ENCODE data around the gene PRIMPOL. TPM values are rescaled to one million over a fixed set of nuclear protein-coding genes. Genes with fewer than 3 reads are reported as not detected.

PRIMPOL gene
- total RNA-seq, 1 experiment from 2014 or later, result 9.4 TPM

- no peak for ATAC-seq
- POLR2A ChIA-PET (ENCODE audit: unreplicated experiment), result no interaction called here
- Histone ChIP-seq H3F3A (ENCODE audit: low read length, unreplicated experiment) (no peaks in the 10 kb centered on the region), H4K20me1 (ENCODE audit: low read length) (no peaks in the 10 kb centered on the region), H3K9ac (ENCODE audit: low read length) (no peak overlapping the region), H3K4me2 (ENCODE audit: low read length) (no peak overlapping the region), H3K27ac (ENCODE audit: low read length) (no peak overlapping the region), H3K79me2 (ENCODE audit: low read length) (peaks cover 85% of the 10 kb centered on the region), H3K36me3 (ENCODE audit: low read depth, low read length) (no peaks in the 10 kb centered on the region; the same call in 1 of the 2 replicates), H3K27me3 (ENCODE audit: low read length) (no peaks in the 10 kb centered on the region), H2AFZ (ENCODE audit: low read length) (no peak overlapping the region), H3K4me1 (ENCODE audit: insufficient read depth, low read length) (peaks cover 10% of the 10 kb centered on the region), H3K4me3 (ENCODE audit: low read length) (no peak overlapping the region), H3K9me3 (ENCODE audit: low read length) (no peaks in the 10 kb centered on the region), H3K9me2 (replicated peaks; ENCODE audit: low read length) (no peaks in the 10 kb centered on the region)
- no peak for DNase-seq
- no peak for TF ChIP-seq CTCF (conservative IDR thresholded peaks at IDR 0.05; ENCODE audit: low read depth, low read length)
- TF ChIP-seq EZH2phosphoT487 (IDR thresholded peaks at IDR 0.05; ENCODE audit: borderline replicate concordance, low read length), result no peak
- TF ChIP-seq EZH2 (IDR thresholded peaks at IDR 0.05; ENCODE audit: low read length, unreplicated experiment), result no peak
- intact Hi-C loops (cut with micrococcal nuclease), result loop anchor here (10.0 kb wide), 1 partner anchor 239 kb away; no protein-coding TSS in a partner anchor
- CTCF ChIA-PET, result no interaction called here
- BruUV-seq (replicated peaks), result no TSS peak
These were observed 5.8 kb upstream of the PRIMPOL start for GRCh38 chr4:184643731-184644130.

- no peak for DNase-seq
- Histone ChIP-seq H3K4me1 (ENCODE audit: insufficient read depth, low read length) (peaks cover 11% of the 10 kb centered on the region), H3K36me3 (ENCODE audit: low read depth, low read length) (no peaks in the 10 kb centered on the region; the same call in 1 of the 2 replicates), H3K9ac (ENCODE audit: low read length) (no peak overlapping the region), H3K4me3 (ENCODE audit: low read length) (no peak overlapping the region), H3K9me3 (ENCODE audit: low read length) (no peaks in the 10 kb centered on the region), H3K79me2 (ENCODE audit: low read length) (peaks cover 79% of the 10 kb centered on the region), H4K20me1 (ENCODE audit: low read length) (no peaks in the 10 kb centered on the region), H3K9me2 (replicated peaks; ENCODE audit: low read length) (no peaks in the 10 kb centered on the region), H3K27ac (ENCODE audit: low read length) (no peak overlapping the region), H3F3A (ENCODE audit: low read length, unreplicated experiment) (no peaks in the 10 kb centered on the region), H3K27me3 (ENCODE audit: low read length) (no peaks in the 10 kb centered on the region), H2AFZ (ENCODE audit: low read length) (no peak overlapping the region), H3K4me2 (ENCODE audit: low read length) (no peak overlapping the region)
- no TSS peak for BruUV-seq (replicated peaks)
- intact Hi-C loops (cut with micrococcal nuclease), result loop anchor here (5.0 to 10.0 kb wide), 2 partner anchors 103 to 240 kb away; no protein-coding TSS in a partner anchor
- ATAC-seq, result no peak
- no peak for TF ChIP-seq EZH2phosphoT487 (IDR thresholded peaks at IDR 0.05; ENCODE audit: borderline replicate concordance, low read length)
- TF ChIP-seq CTCF (conservative IDR thresholded peaks at IDR 0.05; ENCODE audit: low read depth, low read length), result no peak
- TF ChIP-seq EZH2 (IDR thresholded peaks at IDR 0.05; ENCODE audit: low read length, unreplicated experiment), result no peak
- ChIA-PET POLR2A (ENCODE audit: unreplicated experiment) (no interaction called here), CTCF (no interaction called here)
These were observed 4.8 kb upstream of the PRIMPOL start for GRCh38 chr4:184644553-184645307.
